Activated T-helper 1 cell treated with Interleukin-2 at 50 U/mL for 16 hours (primary cell): ENCODE results near the gene TAL1.
A peak's percentile ranks its signal among the peaks of the same experiment; 100 is the strongest.

Experiments
- DNase-seq: peaks from one replicate; pipeline ENCODE4 v3.0.0-alpha.2; 2020; ENCODE audit warnings: low read depth

TAL1 gene

DNA sequence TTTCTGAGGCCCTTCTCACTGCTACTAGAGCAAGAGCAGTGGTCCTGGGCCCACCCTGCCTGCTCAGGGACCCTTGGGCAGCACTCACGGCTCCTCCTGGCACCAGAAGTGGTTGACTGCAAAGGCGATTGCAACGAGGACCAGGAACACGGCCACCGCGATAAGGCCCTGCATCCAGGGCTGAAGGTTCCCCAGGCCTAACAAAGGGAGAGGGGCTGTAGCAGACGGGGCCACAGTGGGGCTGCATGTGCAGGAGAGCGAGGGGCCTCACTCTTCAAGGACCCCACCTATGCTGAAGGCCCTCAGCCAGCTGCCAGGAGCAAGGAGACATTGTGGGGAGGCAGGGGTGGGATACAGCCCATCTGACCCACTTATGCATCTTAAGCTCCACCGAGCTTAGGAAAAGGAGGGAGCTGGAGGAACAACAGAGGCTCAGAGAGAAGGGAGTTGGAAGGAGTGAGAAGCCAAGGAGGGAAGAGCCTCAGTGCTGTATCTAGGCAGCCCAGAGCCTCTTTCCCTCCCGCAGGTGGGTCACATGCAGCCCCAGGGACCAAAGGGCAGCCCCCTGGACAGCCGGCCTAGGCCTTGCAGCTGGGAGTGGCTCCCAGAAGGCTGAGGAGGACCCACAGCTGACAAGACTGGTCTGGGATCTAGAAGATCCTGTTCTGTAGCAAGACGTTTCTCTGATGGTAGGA, 44.6 kb downstream of the TAL1 start:
- DNase-seq = no peak

DNA sequence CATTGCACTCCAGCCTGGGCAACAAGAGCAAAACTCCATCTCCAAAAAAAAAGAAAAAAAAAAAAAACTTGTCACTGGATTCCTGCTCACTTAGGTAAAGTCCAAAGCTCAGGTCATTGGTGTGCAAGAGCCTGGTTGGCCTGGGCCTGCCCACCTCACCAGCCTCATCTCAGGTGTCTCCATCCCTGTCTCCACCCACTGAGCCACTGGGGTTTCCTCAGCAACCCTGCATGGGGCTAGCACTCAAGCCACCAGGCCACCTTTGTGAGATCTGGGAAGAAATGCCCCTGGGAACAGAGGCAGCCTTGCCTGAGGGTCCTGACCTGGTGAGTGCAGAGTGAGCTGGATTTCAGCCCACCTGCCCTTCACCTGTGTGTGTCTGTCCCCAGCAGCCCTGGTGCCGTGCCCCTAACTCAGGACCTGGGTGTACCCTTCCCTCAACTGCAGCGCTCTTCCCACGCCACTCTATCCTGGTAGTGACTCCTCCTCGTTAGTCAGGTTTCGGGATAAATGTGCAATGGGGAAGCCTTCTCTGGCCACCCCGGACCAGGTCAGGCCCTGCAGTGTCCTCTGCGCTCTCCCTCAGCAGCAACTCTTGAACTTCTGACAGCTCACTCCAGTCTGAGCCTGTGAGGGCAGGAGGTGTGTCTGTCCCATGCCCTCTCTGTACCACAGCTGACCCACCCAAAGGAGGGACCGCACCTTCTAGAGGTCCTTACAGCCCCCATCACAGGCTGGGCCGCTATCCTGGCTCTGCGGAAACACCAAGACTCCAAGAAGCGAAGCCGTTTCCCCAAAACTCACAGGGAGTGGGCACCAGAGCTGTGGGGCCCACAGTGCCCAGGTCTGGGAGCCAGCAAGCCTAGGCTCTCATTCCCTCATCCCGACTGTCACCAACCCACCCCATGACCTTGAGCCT, 45.5 kb downstream of the TAL1 start:
- no peak for DNase-seq

DNA sequence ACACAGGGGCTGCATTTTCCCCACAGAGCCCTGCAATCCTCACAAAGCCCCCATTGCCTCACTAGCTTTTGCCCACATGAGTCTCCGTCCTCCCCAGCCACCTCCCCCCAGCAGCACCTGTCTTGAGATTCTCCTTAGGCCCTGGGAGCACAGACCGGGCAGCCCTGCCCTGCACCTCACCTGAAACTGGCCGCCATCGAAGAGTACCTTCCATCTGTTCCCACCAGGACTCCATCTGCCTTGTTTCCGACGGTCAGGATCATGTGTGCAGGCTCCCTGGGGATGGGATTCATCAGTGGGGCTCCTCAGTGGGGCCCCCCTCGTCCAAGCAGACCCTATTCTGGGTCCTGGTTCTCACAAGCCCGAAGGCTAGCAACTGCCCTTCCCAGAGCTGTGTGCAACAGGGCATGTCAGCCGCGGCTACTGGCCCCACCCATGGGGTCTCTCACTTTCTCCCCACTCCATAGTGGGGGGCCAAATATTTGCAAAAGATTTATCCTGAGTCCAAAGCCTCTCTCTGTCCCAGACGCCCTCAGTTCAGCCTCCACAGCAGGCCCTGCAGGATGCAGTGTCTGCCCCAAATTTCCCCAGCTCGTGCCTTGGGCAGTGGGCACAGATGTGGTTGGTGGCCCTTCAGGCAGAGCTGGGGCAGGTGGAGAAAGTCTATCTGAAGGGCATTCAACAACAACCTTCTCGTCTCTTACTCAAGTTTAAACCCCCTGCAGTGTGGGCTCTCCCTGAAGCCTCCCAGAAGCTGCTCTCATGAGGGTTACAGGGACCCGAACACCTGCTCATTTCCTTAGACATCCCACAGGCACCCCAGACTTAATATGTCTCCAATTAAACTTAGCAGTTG, 47.0 kb downstream of the TAL1 start:
- DNase-seq = no peak

DNA sequence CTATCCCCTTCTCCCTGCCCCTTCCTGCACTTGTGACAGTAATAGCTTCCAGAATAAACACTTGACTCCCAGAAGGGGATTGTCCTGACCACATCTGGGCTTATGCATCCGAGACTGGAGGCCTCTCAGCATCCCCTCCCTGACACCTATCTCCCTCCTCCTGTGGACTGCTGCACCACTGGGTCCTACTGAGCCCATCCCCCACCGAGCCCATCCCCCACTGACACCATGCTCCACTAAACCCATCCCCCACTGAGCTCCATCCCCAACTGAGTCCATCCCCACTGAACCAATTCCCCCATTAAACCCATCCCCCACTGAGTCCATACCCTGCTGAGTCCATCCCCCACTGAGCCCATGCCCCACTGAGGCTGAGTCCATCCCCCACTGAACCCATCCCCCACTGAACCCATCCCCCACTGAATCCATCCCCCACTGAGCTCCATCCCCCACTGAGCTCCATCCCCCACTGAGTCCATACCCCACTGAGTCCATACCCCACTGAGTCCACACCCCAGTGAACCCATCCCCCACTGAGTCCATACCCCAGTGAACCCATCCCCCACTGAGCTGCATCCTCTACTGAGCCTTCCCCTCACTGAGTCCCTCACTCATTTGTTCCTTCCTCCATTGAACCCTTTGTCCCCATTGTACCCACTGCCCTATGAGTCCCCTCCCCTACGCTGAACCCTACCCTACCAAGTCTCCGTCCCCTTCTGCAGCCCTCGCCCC, 47.8 kb downstream of the TAL1 start:
- no peak for DNase-seq

DNA sequence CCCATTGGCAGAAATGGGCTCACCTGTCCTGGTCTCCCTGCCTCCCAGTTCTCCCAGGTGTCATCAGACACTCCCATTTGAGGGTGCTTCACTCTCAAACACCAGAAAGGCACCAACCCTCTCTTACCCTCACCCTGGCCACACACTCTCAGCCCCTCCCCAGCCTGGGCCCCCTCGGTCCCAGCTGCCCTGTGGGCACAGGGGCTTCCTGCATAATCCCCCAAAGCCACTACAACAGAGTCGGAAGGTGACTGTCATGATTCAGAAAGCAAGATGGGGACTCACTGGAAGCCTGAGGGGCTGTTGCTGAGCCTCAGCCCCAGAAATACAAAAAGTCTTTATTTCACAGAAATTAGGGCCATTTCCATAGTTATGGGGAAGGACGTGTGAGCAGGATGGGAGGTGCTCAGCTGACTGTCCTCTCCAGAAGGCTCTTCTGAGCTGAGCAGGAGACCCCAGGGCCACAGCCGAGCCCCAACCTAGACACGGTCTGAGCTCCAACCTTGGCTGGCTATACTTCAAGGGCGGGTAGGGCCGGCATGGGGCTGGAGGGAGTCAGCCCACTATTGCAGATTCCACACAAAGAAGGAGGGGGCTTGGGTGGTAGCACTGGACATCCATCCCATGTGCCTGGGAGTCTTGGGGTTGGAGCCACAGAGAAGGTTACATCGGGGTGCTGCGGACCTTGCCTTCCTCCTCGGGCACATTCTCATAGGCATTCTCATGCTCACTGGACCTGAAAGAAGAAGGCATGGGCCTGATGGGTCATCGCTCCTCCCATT, 48.5 kb downstream of the TAL1 start:
- DNase-seq = no peak

DNA sequence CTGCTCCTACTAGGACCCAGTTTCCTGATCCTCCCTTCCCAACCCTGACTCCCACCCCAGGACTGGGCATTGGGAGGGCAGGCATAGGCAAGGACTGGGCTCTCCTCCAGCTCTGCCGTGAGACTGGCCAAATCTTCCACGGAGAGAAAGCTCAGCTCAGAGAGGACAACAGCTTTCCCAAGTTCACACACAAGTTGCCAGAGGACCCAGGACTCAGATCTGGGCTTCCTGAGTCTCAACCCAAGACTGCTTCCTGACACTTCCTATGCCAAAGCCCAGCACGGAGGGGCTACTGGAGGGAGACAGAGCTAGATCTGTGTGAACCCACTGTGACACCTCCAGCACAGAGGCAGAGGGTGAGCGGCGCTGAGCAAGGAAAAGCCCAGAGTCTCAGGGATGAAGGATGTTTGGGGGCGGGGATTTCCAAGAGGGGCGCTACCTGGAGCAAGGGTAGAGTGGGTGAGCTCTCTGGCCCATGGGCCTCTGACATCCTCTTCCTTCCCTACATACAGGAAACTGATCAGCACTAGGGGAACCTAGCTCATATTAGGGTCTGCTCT, 49.3 kb downstream of the TAL1 start:
- no peak for DNase-seq

DNA sequence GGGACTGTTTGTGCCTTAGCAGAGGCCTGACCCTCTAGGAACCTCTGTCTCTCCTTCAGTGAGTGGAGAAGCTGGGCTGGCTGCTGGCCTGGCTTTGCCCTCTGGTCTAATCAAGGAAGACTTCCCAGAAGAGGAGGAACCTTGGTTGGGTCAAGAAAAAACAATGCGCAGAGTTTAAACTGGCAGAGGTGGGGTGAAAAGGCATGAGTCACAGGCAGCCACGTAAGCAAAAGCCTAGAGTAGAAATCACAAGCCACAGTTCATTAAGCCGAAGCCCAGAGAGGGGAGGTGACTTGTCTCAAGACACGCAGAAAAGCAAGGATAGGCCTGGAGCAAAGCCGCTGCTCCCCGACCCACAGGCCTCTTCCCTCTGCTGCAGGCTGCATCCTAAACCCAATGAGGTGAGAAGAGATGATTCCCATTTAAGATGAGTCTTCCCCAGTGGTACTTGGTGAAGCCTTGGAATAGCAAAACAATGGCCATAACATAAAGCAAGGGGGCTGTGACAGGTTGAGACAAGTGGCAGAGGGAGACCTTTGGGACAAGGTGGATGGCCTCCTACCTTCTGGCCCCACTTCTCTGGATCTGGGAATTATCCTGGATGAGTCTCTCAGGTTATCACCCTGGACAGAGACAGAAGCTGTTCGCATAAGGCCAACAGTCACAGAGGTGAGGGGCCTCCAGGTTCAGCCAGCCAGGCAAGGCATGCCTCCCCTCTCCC, 49.9 kb downstream of the TAL1 start:
- DNase-seq = no peak

DNA sequence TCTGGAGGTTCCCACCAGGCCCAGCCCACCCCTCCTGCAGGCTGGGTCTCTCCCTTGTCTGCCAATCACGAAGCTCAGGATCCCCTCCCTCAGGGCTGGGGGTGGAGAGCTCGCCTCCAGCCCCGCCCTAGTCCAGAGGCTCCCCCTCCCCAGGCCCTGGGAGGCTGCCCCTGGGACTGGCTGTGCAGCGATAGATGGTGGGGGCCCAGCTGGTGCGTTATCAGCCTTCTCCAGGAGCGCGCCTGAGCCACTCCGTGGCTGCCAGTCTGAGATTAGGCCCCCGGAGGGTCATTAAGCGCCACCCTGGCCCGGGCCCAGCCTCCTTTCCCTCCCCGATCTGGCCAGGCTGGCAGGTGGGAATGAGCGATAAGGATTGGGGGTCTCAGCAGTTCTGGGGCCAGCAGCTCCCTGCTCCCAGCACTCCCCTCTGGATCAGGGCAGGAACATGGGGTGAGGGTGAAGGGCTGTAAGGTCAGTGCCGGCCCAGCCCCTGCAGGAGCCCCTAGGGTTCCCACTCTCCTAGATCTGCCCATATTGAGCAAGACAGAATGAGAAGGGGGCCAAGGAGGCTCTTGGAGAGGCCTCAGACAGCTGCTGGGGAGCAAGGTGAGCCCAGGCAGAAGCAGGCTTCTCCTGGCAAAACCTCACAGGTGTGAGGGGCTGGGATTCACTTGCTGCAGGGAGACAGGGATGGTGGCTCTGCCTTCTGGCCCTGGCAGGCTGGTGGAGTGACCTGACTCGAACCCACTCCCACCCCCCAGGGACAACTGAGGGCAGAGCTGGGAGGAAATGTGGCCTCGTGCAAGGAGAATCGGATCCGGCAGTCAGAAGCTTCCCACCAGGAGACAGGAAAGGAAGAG, 50.7 kb downstream of the TAL1 start:
- no peak for DNase-seq

DNA sequence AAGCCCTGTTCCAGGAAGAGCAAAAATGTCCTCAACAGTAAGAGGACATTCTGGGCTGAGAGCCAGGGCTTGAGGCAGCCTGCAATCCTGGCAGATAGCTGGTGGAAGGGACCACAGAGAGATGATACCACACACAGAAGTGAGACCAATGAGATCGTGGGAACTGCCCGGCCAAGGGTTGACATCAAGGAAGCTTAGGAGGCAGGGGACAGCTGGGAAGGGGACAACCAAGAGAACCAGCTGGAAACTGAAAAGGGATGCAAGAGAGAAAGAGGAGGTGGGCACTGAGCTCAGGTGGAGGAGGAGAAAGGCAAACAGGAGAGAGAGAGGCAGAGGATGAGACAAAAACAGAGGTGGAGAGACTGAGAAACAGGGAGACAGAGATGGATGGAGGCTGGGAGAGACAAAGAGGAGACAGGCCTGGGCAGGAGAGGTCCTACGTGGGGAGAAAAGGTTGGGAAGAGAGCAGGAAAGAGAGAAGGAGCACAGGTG, 51.4 kb downstream of the TAL1 start:
- no peak for DNase-seq

DNA sequence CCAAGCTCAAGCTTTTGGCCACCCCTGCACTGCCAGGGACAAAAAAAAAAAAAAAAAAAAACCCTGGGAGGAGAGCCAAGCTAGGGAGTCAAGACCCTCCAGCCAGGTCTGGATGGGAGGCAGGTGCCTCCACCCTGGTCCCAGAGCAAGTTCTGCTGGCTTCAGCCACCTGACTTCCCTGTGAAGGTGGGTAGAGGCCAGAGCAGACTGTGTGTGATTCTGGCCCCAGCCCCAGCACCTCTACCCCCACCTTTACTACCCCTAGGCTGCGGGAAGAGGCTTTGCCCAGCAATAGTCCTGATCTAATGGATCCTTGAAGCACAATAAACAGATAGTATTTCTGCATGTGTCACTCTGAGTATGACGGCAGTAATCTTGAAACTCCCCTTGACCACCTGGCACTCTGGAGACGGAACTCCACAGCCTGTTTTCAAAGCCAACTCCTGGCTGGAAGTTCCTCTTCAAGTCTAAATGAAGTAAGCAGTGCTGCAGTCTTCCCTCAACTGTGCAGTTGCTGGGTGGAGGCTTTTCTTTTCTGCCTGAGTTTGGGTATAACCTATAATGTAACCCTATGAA, 51.9 kb downstream of the TAL1 start:
- no peak for DNase-seq

DNA sequence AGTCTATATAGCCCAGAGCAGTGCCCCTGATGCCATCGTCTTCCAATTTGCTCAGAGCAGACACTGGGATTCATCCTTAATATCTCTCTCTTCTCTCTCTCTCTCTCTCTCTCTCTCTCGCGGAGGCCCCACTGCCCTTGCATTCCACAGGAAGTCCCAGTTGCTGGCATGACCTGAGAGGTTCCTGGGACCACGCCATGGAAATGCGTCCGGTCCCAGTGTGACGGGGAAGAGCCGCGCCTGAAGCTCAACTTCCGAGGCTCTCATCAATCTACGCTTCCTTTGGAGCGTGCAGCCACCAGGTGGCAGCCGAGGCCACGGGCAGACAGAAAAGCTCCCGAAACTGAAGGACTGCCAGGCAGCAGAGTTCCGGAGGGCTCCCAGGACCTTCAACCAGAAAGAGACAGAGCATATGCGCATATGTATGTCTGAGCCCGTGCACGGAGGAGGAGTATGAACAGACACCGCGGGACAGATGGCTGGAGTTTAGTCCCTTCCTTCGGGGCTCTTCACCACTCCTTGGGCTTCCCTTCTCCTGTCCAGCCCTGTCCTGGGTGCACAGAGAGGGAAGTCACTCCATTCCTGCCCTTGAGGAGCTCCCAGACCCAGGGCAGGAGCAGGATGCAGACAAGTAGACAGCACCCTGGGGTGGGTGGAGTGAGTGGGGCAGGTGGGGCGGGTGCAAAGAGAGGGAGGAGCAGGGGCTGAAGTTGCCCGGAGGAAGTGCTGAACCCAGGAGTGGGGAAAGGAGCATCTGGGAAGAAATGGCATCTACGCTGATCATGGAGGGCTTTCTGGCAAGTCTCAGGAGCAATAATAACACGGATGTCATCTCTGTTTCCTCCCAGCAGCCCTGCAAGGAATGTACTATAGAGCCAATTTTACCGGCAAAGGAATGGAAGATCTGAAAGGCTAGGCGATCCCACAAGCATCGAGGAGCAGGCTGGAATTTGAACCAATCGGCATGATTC, 52.7 kb downstream of the TAL1 start:
- peak; percentile 34 for DNase-seq

DNA sequence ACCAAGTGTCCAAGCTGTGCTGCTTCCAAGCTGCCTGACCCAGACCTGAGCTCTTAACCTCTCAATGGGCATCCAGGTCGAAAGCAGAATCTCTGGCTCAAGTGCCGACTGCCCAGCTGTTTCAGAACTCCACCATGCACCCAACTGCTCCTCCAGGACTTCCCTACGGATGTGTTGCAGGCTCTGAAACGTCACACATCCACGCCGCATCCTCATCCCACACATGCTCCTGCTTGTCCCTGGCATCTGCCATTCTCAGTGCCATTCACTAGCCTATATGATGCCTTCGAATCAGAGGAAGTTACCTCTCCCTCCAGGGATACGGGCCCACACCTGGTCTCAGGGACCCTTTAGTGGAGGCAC, 53.4 kb downstream of the TAL1 start:
- DNase-seq = no peak

DNA sequence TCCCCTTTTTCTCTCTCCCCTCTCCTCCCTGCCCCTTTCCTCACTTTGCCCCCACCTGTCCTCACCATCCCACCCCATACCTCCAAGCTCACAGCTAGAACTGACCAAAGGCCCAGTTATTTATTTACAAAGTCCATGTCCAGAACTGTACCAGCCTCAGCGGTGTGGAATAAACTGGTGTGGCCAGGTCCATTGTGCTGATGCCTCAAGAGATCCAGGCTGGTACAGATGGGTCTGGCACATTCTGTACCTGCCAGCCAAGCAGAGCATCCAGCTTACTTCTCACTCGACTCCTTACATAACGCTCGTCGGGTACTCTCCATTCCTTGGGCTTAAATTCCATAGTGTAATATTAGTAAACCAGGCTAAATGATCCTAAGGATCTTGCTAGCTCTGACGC, 54.0 kb downstream of the TAL1 start:
- DNase-seq = no peak

DNA sequence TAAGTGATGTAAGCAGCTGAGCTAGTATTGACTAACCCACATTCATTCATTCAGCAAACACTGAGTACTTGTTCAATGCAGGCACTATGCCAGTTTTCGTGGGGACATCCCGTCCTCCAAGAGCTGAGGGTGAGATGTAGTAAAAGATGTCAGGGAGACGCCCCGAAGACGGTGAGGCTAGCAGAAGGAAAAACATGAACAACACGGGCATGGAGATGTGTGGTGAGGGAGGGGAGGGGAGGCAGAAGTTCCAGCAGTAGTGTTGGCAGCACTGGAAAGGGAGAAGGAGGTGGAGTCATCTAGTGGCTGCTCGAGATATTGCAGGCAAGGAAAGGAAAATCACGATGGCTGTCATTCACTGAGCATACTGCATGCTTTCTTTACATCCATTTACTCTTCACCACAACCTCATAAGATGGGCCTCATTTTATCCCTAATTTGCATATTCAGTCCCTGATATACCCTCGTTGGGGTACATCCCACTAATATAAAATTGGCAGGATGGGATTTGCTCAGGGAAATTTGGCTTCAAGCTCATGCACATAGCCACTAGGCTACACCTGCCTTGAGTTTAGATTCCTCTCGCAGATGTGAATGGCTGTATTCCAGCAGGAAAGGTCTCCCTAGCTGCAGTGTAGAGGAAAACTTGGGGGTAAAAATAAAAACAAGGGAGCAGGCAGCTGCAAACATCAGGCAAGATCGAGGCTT, 56.6 kb downstream of the TAL1 start:
- DNase-seq = no peak

DNA sequence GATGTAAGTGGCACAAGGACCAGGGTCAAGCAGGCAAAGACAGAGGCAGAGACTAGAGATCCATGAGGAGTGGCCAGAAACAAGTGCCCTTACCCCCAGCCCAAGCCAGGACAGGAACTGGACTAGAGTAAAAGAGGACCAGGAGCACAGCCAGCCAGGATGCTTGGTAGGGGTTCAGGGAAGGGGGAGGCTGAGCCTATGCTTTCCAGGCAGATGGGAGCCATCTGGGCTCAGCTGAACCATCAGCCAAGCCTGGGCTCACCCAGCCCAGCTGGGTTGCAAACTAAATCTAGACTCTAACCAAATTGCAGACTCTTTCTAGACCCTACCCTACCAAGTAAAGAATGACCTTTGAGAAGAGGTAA, 57.4 kb downstream of the TAL1 start:
- DNase-seq = no peak

DNA sequence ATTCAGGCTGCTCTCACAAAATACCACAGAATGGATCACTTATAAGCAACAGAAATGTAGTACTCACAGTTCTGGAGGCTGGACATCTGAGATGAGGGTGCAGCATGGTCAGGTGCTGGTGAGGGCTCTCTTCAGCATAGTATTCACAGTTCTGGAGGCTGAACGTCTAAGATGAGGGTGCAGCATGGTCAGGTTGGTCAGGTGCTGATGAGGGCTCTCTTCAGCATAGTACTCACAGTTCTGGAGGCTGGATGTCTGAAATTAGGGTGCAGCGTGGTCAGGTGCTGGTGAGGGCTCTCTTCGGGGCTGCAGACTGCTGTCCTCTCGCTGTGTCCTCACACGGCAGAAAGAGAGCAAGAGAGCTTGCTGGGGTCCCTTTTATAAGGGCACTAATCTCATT, 59.2 kb downstream of the TAL1 start:
- no peak for DNase-seq
